GM19099 (cell line): Measurements from ENCODE around the gene GALNT15.

ENCODE experiments used
- POLR2A ChIP-seq: IDR thresholded peaks from 3 replicates; pipeline ENCODE4 v1.6.1; 2011; ENCODE audit warnings: low read depth; ENCODE audit not compliant: insufficient read length; ENCODE audit errors: extremely low read depth

GALNT15 gene

DNA sequence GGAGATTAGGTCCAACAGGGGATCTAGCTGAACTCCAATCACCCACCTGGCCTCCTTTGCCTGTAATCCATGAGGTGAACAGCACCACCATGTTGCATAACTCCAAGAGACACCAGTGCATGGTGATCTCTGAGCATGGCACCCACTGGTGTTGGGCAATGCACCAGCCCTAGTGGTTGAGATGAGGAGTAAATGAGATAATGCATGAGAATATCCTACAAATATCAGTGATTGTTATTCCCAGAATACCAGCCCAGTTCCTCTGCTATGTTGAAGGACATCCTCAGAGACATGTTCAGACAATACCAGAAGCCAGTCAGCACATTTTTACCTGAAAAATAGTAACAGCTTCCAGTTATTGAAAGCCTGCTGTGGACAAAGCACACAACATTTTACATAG lies 14.7 kb downstream of the GALNT15 start:
- no peak for TF ChIP-seq POLR2A

DNA sequence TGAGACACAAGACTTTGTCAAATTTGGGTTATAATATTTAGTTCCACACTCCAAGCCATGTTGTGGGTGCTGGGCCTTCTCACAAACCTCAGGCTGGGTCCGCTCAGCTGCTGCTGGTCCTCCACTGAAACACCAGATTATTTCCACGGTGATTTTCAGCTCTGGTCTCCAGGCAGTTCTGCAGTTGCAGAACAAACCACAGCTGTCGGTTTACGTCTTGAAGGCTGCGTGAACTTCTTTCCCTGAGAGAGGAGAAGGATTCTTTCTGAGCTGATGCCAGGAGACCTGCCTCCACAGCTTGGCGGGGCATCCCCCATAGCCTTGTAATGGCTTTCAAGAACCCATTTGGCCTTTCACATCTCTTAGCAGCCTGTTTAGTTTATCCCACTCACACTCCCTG lies 16.2 kb downstream of the GALNT15 start:
- TF ChIP-seq POLR2A: no peak

DNA sequence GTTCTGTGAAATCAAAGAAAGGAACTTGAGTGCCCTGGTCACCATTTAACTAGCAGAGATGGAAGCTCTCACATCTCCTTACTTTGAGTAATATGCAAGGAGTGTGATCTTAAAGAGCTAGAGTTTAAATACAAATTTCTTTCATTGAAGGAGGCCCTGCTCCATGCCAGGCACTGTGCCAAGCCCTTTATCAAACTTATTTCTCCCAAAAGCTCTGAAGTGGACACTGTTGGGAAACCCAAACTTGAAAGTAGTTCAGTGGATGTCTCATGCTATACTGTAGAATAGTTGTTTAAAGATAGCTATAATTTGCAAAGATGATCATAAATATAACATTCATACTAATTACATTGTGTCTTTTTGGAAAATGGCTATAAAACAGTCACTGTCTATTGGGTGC lies 17.1 kb downstream of the GALNT15 start:
- TF ChIP-seq POLR2A: no peak

DNA sequence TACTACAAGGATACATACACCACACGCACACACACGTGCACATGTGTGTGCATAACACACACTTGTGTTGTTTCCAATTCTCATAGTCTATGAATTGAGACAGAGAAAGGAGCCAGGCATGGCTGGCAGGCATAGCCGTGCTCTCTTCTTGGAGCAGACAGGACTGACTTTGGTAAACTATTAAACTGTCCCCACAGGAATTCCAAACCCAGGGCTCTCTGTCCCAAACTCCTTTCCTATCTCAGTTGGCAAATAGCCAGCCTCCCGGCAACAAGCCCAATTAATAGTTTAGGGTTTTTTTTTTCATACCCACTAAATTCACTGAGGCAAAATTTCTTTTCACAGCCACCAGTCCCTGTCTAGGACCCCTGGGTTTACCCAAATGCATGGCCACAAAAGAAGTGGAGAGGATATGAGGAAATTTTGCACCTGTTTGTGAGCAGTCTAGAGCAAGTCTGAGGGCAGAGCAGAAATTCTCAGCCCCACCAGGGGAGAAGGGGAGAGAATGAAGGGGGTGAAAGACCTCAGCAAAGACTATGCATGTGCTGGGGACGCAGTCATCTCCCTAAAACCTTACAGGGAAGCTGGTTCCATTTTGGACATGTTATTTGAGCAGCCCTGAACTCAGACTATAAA lies 17.8 kb downstream of the GALNT15 start:
- TF ChIP-seq POLR2A: no peak

DNA sequence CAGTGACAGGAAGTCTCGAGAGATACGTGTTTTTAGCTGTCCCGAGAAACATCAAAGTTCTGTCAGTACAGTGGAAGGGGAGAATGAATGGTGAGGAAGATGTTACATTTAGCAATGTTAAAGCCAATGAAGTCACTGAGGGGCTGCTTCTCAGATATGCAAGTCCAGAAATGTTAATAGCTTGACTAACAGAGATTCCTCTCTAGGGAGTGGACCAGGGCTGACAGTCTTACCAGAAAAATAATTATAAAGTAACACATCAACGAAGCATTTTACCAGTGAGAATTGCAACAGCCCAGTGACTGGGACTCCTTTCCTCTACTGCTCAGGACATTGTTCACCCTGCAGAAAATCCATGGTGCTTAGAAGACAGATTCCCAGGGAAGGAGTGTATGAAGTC lies 23.9 kb downstream of the GALNT15 start:
- TF ChIP-seq POLR2A: no peak

DNA sequence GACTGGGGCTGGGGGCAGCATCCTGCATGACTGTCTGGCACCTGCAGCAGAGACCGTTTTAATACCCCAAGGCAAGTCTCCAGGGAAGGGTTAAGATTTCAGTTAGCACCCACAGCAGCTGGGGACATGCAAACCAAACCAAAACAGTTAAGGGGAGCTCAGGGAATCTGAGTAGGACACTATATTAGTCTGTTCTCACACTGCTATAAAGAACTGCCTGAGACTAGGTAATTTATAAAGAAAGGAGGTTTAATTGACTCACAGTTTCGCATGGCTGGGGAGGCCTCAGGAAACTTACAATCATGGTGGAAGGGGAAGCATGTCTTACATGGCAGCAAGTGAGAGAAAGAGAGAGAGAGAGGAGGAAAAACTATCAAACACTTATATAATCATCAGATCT lies 25.3 kb downstream of the GALNT15 start:
- no peak for TF ChIP-seq POLR2A

DNA sequence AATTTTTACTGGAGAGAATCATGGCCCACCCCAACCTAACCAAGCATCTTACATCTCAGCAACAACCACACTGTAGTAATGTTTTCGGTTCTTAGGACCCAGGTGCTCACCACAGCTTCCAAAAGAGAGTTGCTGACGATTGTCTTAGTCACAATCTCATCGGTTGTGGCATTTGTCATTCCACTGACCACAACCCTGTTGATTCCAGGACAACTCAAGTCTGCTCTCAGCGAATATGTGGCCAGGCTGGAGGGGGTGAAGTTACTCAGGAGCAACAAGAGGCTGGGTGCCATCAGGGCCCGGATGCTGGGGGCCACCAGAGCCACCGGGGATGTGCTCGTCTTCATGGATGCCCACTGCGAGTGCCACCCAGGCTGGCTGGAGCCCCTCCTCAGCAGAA lies 25.9 kb downstream of the GALNT15 start:
- no peak for TF ChIP-seq POLR2A

DNA sequence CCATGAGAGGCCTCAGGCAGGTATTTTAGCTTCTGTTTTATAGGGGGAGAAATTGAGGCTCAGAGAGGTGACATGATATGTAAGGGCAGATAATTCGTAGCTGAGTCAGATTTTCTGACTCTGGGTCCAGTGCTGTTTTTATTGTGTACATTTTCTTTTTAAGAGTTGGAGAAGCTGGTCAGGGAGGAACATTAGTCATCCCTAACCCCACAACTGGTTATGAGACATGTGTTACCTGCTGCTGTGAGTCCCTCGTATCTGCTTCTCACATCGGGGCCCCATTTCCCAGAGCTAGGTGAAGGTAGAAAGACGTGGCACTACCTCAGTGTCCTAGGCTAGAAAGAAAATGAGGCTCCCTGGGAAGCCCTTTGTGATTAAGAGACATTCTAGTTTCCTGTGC lies 28.6 kb downstream of the GALNT15 start:
- TF ChIP-seq POLR2A: no peak

DNA sequence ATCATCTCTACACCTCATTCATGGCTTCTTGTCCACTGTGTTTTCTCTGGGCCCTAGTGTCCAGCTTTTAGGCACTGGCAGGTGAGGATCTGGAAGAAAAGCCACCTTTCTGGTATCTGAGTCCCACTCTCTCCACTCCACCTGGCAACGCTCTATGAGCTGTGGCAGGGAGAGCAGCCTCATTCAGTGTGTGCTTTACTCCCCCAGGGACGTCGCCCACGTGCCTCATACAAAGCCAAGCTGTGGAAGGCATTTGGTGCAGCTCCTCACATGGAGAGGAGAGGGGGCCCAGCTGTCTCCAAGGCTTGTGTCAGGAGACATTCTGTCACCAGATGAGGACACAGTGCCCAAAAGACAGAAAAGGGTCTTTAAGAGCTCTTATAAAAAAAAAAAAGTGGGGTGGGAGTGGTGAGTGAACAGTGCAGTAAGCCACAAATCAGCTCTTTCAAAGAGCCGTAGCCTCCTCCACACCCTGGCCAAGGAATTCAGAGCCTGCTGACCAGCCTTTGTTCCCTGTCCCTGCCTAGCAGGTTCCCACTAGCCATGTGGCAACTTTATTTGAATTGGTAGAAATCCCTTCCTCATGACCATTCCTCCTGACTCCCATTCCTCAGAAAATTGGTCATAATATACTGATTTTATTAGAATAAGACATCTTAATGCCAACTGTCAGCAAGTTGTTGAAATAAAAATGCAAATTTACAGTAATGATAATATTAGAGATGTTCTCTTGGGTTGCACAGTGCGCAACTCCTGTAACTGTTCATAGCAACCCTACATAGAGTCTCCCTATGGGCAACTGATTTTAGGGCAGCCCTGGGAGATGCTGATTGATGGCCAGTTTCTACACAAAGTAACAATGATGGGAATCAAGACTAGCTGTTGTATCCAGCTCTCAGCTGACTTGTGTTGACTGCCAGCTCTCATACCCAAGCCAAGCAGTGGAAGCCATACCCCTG lies 29.5 kb downstream of the GALNT15 start:
- no peak for TF ChIP-seq POLR2A

DNA sequence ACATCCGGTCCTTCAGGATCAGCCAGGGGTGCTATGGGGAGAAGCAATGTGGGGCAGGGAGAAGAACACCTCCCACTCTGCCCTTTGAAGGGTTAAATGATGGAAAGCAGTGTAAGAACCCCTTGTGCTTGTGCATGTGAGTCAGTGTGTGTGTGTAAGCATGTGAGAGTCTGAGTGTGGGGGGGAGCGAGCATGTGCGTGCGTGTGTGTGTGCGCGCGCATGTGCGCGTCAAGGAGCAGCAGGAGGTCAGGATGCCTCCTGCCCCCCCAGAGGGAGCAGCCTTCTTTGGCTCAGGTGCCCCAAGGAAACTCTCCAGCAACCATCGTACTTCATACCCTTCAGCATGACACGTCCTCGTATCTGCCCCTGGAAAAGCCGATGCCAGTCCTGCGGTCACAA lies 30.3 kb downstream of the GALNT15 start:
- TF ChIP-seq POLR2A: no peak

DNA sequence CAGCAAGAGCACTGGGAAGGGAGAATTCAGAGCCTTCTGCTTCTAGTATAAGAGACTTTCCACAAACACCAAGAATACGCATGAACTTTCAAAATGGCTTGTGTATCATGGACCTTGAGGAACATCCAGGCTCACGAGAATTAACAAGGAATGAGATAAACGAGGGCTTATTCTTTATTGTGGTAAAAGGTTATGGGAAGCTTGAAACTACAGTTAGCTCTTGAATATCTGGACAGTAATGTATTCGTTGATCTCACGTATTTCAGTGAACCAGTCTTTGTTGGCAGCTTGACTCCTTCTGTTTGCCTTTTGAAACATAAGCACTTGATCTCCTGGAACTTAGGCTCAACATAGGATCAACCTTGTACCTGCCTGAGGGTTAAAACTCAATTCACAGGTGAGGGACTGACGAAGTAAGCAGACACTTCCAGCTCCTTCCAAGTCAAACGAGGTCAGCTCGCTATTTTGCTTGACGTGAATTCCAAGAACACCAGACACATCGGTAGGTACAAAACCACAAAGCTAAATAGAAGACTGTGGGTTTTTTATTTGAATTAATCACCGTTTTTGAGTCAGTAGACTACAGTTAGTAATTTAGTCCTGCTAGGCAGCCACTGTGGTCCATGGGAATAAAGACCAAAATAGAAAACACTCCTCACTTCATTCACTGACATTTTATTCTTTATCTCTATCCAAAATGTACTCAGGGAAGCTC lies 30.8 kb downstream of the GALNT15 start:
- TF ChIP-seq POLR2A: no peak

DNA sequence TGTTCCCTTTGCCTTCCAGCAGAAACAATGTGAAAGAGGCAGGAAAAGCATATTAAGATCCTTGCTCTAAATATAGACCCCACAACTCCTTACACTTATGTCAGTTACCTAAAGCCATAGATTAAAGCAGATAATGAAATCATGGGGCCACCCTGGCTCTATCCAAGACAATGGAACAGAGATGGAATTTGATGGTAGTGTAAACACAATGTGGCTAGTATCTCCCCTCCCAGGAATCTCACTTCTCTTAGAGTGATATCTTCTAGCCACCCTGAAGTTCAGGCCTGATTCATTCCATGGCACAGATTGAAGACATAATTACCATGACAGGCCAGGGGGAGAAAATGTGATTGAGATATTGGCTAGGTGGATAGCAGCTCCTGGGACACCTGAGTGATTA lies 32.6 kb downstream of the GALNT15 start:
- TF ChIP-seq POLR2A: no peak

DNA sequence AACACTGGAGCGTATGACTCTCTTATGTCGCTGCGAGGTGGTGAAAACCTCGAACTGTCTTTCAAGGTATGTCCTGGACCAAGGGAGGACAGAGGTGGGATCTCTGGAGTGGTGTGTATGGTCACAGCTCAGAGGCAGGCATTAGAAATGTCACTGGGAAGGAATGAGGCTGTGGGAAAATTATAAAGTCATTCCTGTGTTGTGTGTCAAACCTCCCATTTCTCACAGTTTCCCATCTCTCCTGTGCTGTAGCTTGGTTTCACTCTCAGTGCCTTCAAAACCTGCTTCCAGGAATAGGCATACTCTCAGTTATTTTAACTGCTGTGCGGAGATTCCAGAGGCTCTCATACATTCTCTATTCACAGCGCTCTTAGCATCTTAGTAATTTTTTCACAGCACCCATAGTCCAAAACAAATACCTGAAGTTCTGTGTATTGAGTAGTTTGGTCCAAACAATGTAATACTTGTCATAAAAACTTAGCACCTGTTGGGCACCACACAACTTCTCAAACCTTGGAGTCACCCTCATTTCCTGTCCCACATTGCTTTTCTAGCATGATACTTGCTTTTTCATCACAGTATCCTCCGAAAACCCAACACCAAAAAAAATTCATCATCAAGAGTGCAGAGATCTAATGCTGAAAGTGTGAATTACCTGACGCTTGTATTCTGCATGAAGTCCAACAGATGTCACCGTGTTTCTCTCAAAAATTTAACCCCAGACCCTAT lies 36.9 kb downstream of the GALNT15 start:
- TF ChIP-seq POLR2A: no peak

DNA sequence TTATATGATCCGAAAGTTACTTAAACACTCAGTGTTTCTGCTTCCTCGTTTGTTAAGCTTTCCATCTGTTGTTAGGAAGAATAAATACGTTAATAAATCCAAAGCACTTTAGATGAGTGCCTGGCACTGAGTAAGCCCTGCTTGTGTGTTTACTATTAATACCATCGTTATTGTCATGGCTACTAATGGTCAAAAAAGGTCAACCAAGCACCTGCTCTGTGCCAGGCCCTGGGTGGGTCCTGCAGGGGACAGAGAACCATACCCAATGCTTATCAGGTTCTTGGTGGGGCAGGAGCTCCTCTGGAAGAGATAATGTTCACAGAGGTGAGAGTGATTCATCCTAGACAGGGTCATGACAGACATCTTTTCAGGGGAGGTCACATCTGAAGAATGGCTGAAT lies 39.9 kb downstream of the GALNT15 start:
- no peak for TF ChIP-seq POLR2A

DNA sequence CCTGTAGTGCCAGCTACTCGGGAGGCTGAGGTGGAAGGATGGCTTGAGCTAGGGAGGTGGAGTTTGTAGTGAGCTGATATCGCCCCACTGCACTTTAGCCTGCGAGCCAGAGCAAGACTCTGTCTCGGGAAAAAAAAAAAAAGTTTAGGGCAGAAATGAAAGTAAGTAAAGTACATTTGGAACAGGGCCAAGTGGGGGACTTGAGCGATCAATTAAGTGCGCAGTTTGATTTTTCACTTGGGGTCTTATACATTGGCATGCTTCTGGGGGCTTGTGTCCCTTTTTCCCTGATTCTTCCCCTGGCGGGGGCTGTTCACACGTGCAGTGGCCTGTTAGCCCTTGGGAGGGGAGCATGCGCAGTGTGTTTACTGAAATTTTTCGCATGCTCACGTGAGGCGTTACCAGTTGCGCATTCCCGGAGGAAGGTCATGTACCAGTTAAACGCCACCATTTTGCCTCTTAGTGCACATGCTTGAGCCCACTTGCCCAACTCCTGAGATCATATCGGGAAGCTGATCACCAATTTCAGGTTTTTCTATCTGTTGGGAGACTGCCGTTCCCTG lies 42.0 kb downstream of the GALNT15 start:
- TF ChIP-seq POLR2A: no peak

DNA sequence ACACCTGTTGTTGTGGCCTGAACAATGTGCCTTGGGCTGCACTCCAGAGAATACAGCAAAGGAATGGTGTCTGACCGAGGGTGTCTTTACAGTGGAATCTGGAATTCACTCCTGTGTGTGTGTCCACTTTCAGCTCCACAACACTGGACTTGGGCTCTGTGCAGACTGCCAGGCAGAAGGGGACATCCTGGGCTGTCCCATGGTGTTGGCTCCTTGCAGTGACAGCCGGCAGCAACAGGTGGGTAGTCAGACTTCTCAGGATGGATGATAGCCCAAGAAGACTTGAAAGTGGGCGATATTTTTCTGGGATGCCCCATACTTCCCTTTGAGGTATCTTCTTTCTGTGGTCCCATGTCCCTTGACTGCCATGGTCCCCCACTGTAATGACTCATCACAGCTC lies 45.3 kb downstream of the GALNT15 start:
- no peak for TF ChIP-seq POLR2A

DNA sequence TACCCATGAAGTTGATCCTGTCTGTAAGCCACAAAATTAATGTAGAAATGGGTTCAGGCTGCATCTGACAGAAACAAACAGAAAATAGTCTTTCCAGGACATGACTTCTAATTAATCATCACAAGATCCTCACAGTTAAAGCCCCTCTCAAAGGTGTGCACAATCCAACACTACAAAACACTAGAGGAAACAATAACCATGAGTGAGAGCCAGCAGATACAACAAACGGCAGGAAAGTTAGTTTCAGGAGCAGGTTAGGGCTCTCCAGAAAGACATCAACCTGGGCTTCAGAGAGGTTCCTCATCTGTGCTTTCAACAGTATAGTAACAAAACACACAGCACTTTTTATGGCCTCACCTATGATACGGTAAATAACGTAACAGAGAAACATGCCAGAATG lies 47.5 kb downstream of the GALNT15 start:
- no peak for TF ChIP-seq POLR2A
